HCT116 (cell line): Measurements from ENCODE around the gene TRIM67. TPM values are rescaled to one million over a fixed set of nuclear protein-coding genes. Genes with fewer than 3 reads are reported as not detected.

Source experiments
- ATAC-seq: fragments of 200-7000 bp; cut with Tn5 transposase; 2 replicates; pipeline ENCODE4 v1.9.1; 2020; ENCODE audit warnings: mild to moderate bottlenecking, moderate library complexity
- BruUV-seq: library from RNA; stranded (reverse); fragments of 400-500 nt; replicated peaks from 2 replicates; lab custom pipeline; 2021; lab: Mats Ljungman, UMichigan
- CTCF ChIA-PET: fragments of 300-600 bp; sonication (Branson Sonifier 250); formaldehyde crosslinking; loops from one replicate; lab custom pipeline; 2021; ENCODE audit warnings: antibody characterized with exemption; lab: Charles Lee
- POLR2A ChIA-PET: fragments of 300-600, 350-600 bp; sonication (Branson Sonifier 250); formaldehyde crosslinking; loops from one replicate; lab custom pipeline; 2021; ENCODE audit warnings: antibody characterized with exemption; lab: Charles Lee
- RAD21 ChIA-PET, 2 experiments: fragments of 300-600 bp; sonication (Branson Sonifier 250); formaldehyde crosslinking; loops; one replicate each; lab custom pipeline; 2023; ENCODE audit warnings: low total read pairs in 2 of 2; ENCODE audit not compliant: uncharacterized antibody in 2 of 2, unreplicated experiment in 2 of 2, low non-redundant PET in 1 of 2; lab: Charles Lee
- DNase-seq: peaks from one replicate; pipeline ENCODE4 v3.0.0-alpha.2; 2010; ENCODE audit warnings: low read depth, low spot score
- H2AFZ ChIP-seq: fragments of 200-600 bp; shearing (Covaris generic), sonication (generic); 2 replicates; pipeline ENCODE4 v1.6.1; 2017; ENCODE audit warnings: low read depth, mixed run types, mixed read lengths, antibody characterized with exemption, low read length; ENCODE audit not compliant: poor library complexity, severe bottlenecking
- H3K27ac ChIP-seq: 2 replicates; pipeline ENCODE4 v1.5.1; 2012; ENCODE audit warnings: low read depth, low read length
- H3K27me3 ChIP-seq: fragments of 200-600 bp; sonication (generic); 2 replicates; pipeline ENCODE4 v1.6.1; 2016; ENCODE audit warnings: mixed run types, low read length, mixed read lengths; ENCODE audit not compliant: insufficient read depth
- H3K36me3 ChIP-seq, 2 experiments: fragments of 200-500 bp in 1 of 2; fragments of 200-600 bp in 1 of 2; sonication (Bioruptor generic) in 1 of 2; sonication (generic) in 1 of 2; 2 replicates each; pipeline versions ENCODE4 v1.5.1 to v1.6.1; 2014 to 2016; ENCODE audit warnings: low read length in 2 of 2, inconsistent platforms in 1 of 2, mixed read lengths in 1 of 2, mixed run types in 1 of 2; ENCODE audit not compliant: insufficient read depth in 2 of 2, control insufficient read depth in 1 of 2
- H3K4me1 ChIP-seq, 2 experiments: fragments of 200-600 bp in 1 of 2; sonication (generic) in 1 of 2; 2 replicates each; pipeline versions ENCODE4 v1.5.1 to v1.6.1; 2012 to 2017; ENCODE audit warnings: low read length in 2 of 2, inconsistent platforms in 1 of 2, mild to moderate bottlenecking in 1 of 2, mixed read lengths in 1 of 2, mixed run types in 1 of 2, moderate library complexity in 1 of 2; ENCODE audit not compliant: insufficient read depth in 2 of 2, control insufficient read depth in 1 of 2
- H3K4me2 ChIP-seq: fragments of 200-600 bp; sonication (generic); 2 replicates; pipeline ENCODE4 v1.6.1; 2017; ENCODE audit warnings: mixed run types, low read length, mixed read lengths
- H3K4me3 ChIP-seq, 2 experiments: fragments of 200-600 bp in 1 of 2; sonication (generic) in 1 of 2; replicated peaks in 1 of 2; 2 replicates each; pipeline ENCODE4 v1.5.1; 2011 to 2016; ENCODE audit warnings: low read length in 2 of 2, control low read depth in 1 of 2, low read depth in 1 of 2, mild to moderate bottlenecking in 1 of 2, mixed read lengths in 1 of 2, mixed run types in 1 of 2
- H3K79me2 ChIP-seq: fragments of 200-600 bp; sonication (generic); 2 replicates; pipeline ENCODE4 v1.6.1; 2017; ENCODE audit warnings: mild to moderate bottlenecking, mixed run types, low read length, moderate library complexity, mixed read lengths; ENCODE audit not compliant: insufficient read depth
- H3K9ac ChIP-seq: fragments of 200-600 bp; sonication (generic); 2 replicates; pipeline ENCODE4 v1.6.1; 2016; ENCODE audit warnings: low read length, mixed read lengths
- H3K9me2 ChIP-seq: fragments of 200-600 bp; sonication (generic), shearing (Covaris generic); 2 replicates; pipeline ENCODE4 v1.6.1; 2017; ENCODE audit warnings: mixed run types, mild to moderate bottlenecking, moderate library complexity; ENCODE audit not compliant: insufficient read depth
- H3K9me3 ChIP-seq, 2 experiments: fragments of 200-500 bp in 1 of 2; fragments of 200-600 bp in 1 of 2; sonication (Bioruptor generic) in 1 of 2; sonication (generic) in 1 of 2; 2 replicates each; pipeline ENCODE4 v1.6.1; 2014 to 2017; ENCODE audit warnings: low read length in 2 of 2, mixed read lengths in 2 of 2, inconsistent platforms in 1 of 2, low read depth in 1 of 2, mild to moderate bottlenecking in 1 of 2, mixed run types in 1 of 2, moderate library complexity in 1 of 2; ENCODE audit not compliant: control insufficient read depth in 1 of 2, insufficient read depth in 1 of 2
- H4K20me1 ChIP-seq: fragments of 200-600 bp; sonication (generic), shearing (Covaris generic); 2 replicates; pipeline ENCODE4 v1.6.1; 2017; ENCODE audit warnings: mixed run types, mild to moderate bottlenecking, moderate library complexity; ENCODE audit not compliant: insufficient read depth
- CBX3 ChIP-seq: IDR thresholded peaks from 2 replicates; pipeline ENCODE4 v1.6.1; 2012; ENCODE audit warnings: low read depth
- CEBPB ChIP-seq: IDR thresholded peaks from 2 replicates; pipeline ENCODE4 v1.6.1; 2012; ENCODE audit warnings: low read depth
- EZH2 ChIP-seq: fragments of 200-600 bp; sonication (generic); IDR thresholded peaks from 2 replicates; pipeline ENCODE4 v1.6.1; 2017; ENCODE audit warnings: antibody characterized with exemption, mixed run types
- JUND ChIP-seq: IDR thresholded peaks from 2 replicates; pipeline ENCODE4 v1.6.1; 2012
- POLR2A ChIP-seq: IDR thresholded peaks from 2 replicates; pipeline ENCODE4 v1.7.0; 2011; ENCODE audit warnings: borderline replicate concordance; ENCODE audit not compliant: insufficient read depth, insufficient read length; ENCODE audit errors: extremely low read depth
- SIN3A ChIP-seq: IDR thresholded peaks from 2 replicates; pipeline ENCODE4 v1.6.1; 2012; ENCODE audit warnings: low read depth
- TCF7L2 ChIP-seq: IDR thresholded peaks from 2 replicates; pipeline ENCODE4 v1.7.0; 2011; ENCODE audit warnings: borderline replicate concordance, inconsistent platforms; ENCODE audit not compliant: insufficient read depth, insufficient read length; ENCODE audit errors: extremely low read depth
- YY1 ChIP-seq: IDR thresholded peaks from 2 replicates; pipeline ENCODE4 v1.6.1; 2011; ENCODE audit warnings: low read length, low read depth, moderate library complexity, mild to moderate bottlenecking; ENCODE audit not compliant: insufficient replicate concordance; ENCODE audit errors: extremely low read depth
- ZFX ChIP-seq: fragments of 450-650 bp; IDR thresholded peaks from 2 replicates; pipeline ENCODE4 v1.6.1; 2017
- intact Hi-C: fragments of 100-400 bp; cut with micrococcal nuclease; formaldehyde crosslinking; loops from 2 replicates; pipeline ENCODE4 v1.10.0; 2022
- total RNA-seq: library from RNA; stranded (reverse); gene quantifications from one replicate; pipeline ENCODE4 v1.2.1, GENCODE V29; 2021; ENCODE audit not compliant: unreplicated experiment
- TF ChIP-seq, protein P1 (sequence below): IDR thresholded peaks from 2 replicates; pipeline ENCODE4 v1.6.1; 2012
- TF ChIP-seq, protein P2 (sequence below), 3 experiments: fragments of 200-600 bp in 1 of 3; sonication (generic) in 1 of 3; IDR thresholded peaks in 2 of 3; conservative IDR thresholded peaks in 1 of 3; 2 replicates each; pipeline ENCODE4 v1.5.1; 2012 to 2017; ENCODE audit warnings: low read depth in 2 of 3, low read length in 2 of 3, antibody characterized with exemption in 1 of 3, borderline replicate concordance in 1 of 3, control low read depth in 1 of 3, mild to moderate bottlenecking in 1 of 3, mixed read lengths in 1 of 3, mixed run types in 1 of 3, moderate library complexity in 1 of 3; ENCODE audit not compliant: insufficient read depth in 1 of 3
- TF ChIP-seq, protein P3 (sequence below): IDR thresholded peaks from 2 replicates; pipeline ENCODE4 v1.6.1; 2012; ENCODE audit warnings: low read depth
- TF ChIP-seq, protein P4 (sequence below): IDR thresholded peaks from 2 replicates; pipeline ENCODE4 v1.6.1; 2012

The TRIM67 gene
- total RNA-seq, 1 experiment from 2014 or later: 0.02 TPM

DNA sequence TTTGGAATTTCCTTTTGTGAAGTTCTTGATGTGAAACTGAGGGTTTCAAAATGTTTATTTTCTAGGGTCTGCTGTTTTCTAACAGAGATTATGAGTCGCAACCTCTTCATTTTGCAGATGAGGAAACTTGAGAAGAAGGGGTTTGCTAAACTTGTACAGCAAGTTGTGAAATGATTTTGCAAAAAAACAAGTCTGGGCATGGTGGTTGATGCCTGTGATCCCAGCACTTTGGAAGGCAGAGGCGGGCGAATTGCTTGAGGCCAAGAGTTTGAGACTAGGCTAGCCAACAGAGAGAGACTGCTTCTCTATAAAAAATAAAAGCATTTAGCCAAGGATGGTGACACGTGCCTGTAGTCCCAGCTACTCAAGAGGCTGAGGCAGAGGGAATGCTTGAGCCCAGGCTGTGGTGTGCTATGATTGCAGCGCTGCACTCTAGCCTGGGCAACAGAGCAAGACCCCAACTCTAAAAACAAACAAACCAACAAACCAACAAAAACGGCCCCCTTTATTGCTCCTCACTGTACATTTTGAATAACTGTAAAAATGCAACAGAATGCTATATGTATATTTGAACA, 9.9 kb downstream of the TRIM67 start:
- Histone ChIP-seq H3K9me3 (no peaks in the 10 kb centered on the region), H4K20me1 (no peaks in the 10 kb centered on the region), H3K9ac (no peak overlapping the region), H3K79me2 (no peaks in the 10 kb centered on the region), H3K27ac (no peak overlapping the region), H3K4me2 (no peak overlapping the region), H2AFZ (no peak overlapping the region), H3K4me1 (no peaks in the 10 kb centered on the region; a peak in 1 of 4 replicates), H3K4me3 (no peak overlapping the region), H3K36me3 (no peaks in the 10 kb centered on the region), H3K9me2 (no peaks in the 10 kb centered on the region), H3K27me3 (peaks cover 12% of the 10 kb centered on the region; the same call in 1 of the 2 replicates)
- BruUV-seq: no TSS peak
- RAD21 ChIA-PET: no interaction called here
- DNase-seq (no peak), ATAC-seq (no peak)
- no peak for TF ChIP-seq TCF7L2
- TF ChIP-seq EZH2: no peak
- no peak for TF ChIP-seq CBX3
- TF ChIP-seq, protein P1, sequence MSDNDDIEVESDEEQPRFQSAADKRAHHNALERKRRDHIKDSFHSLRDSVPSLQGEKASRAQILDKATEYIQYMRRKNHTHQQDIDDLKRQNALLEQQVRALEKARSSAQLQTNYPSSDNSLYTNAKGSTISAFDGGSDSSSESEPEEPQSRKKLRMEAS: no peak
- TF ChIP-seq SIN3A: no peak
- TF ChIP-seq, protein P2, sequence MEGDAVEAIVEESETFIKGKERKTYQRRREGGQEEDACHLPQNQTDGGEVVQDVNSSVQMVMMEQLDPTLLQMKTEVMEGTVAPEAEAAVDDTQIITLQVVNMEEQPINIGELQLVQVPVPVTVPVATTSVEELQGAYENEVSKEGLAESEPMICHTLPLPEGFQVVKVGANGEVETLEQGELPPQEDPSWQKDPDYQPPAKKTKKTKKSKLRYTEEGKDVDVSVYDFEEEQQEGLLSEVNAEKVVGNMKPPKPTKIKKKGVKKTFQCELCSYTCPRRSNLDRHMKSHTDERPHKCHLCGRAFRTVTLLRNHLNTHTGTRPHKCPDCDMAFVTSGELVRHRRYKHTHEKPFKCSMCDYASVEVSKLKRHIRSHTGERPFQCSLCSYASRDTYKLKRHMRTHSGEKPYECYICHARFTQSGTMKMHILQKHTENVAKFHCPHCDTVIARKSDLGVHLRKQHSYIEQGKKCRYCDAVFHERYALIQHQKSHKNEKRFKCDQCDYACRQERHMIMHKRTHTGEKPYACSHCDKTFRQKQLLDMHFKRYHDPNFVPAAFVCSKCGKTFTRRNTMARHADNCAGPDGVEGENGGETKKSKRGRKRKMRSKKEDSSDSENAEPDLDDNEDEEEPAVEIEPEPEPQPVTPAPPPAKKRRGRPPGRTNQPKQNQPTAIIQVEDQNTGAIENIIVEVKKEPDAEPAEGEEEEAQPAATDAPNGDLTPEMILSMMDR (IDR thresholded peaks at IDR 0.05 in 2 of 3, conservative IDR thresholded peaks at IDR 0.05 in 1 of 3; ENCODE audit: borderline replicate concordance in 1 of 3, insufficient read depth in 1 of 3, low read depth in 2 of 3, low read length in 2 of 3): no peak
- POLR2A ChIA-PET: no interaction called here
- intact Hi-C loops: no loop called here
- CTCF ChIA-PET: interaction anchor here (0.9 to 1.2 kb wide), 2 partner anchors 37 to 39 kb away, joined by 3 read pairs; no protein-coding TSS in a partner anchor

DNA sequence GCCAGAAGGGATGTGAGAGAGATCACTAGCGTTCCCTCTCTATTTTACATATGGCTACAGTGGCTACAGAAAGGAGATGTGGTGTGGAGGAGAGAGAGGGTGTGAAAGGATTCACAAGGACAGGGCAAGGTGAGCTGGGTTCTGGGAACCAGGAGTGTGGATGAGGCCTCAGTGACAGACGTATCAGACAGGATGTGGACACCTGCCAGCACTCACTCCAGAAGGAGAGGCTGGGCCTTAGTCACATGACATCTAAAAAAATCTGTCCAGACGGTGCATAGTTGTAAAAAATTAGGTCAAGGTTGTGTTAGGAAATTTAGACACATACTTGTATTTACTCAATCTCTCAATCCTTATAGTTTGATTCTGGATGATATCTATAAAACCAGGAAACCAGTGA, 10.6 kb downstream of the TRIM67 start:
- H3K36me3 ChIP-seq: no peaks in the 10 kb centered on the region
- TF ChIP-seq EZH2 (no peak), POLR2A (no peak), ZFX (no peak), CEBPB (no peak), JUND (no peak), YY1 (no peak), CBX3 (no peak), SIN3A (no peak)
- TF ChIP-seq, protein P3, sequence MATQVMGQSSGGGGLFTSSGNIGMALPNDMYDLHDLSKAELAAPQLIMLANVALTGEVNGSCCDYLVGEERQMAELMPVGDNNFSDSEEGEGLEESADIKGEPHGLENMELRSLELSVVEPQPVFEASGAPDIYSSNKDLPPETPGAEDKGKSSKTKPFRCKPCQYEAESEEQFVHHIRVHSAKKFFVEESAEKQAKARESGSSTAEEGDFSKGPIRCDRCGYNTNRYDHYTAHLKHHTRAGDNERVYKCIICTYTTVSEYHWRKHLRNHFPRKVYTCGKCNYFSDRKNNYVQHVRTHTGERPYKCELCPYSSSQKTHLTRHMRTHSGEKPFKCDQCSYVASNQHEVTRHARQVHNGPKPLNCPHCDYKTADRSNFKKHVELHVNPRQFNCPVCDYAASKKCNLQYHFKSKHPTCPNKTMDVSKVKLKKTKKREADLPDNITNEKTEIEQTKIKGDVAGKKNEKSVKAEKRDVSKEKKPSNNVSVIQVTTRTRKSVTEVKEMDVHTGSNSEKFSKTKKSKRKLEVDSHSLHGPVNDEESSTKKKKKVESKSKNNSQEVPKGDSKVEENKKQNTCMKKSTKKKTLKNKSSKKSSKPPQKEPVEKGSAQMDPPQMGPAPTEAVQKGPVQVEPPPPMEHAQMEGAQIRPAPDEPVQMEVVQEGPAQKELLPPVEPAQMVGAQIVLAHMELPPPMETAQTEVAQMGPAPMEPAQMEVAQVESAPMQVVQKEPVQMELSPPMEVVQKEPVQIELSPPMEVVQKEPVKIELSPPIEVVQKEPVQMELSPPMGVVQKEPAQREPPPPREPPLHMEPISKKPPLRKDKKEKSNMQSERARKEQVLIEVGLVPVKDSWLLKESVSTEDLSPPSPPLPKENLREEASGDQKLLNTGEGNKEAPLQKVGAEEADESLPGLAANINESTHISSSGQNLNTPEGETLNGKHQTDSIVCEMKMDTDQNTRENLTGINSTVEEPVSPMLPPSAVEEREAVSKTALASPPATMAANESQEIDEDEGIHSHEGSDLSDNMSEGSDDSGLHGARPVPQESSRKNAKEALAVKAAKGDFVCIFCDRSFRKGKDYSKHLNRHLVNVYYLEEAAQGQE: no peak
- TF ChIP-seq, protein P4, sequence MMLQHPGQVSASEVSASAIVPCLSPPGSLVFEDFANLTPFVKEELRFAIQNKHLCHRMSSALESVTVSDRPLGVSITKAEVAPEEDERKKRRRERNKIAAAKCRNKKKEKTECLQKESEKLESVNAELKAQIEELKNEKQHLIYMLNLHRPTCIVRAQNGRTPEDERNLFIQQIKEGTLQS: no peak
- H4K20me1 ChIP-seq: no peaks in the 10 kb centered on the region
- H3K4me3 ChIP-seq: no peak overlapping the region
- DNase-seq (no peak), ATAC-seq (no peak)
- H3K27ac ChIP-seq: no peak overlapping the region
- H3K9ac ChIP-seq: no peak overlapping the region
- ChIA-PET CTCF (interaction anchor here (1.2 kb wide), 1 partner anchor 38 kb away, joined by 3 read pairs; no protein-coding TSS in a partner anchor), POLR2A (no interaction called here), RAD21 (no interaction called here)
- no peaks in the 10 kb centered on the region for H3K9me2 ChIP-seq
- H3K4me2 ChIP-seq: no peak overlapping the region
- BruUV-seq: no TSS peak
- H3K9me3 ChIP-seq: no peaks in the 10 kb centered on the region
- intact Hi-C loops: no loop called here
- H3K4me1 ChIP-seq: no peaks in the 10 kb centered on the region; a peak in 1 of 4 replicates
- no peaks in the 10 kb centered on the region for H3K79me2 ChIP-seq
- H2AFZ ChIP-seq: no peak overlapping the region
- H3K27me3 ChIP-seq: peaks cover 17% of the 10 kb centered on the region; the same call in 1 of the 2 replicates
